Renal cortex interstitium (tissue), 15 donors: ENCODE results near the gene FAM174B. TPM values are rescaled to one million over a fixed set of nuclear protein-coding genes. Genes with fewer than 3 reads are reported as not detected.

Experiments used
- DNase-seq, 11 donors: peaks; one replicate each; pipeline ENCODE4 v3.0.0-alpha.2; 2013; ENCODE audit warnings: low read depth in 9 of 11, low spot score in 4 of 11; ENCODE audit errors: extremely low read depth in 1 of 11
- long read RNA-seq, 16 experiments: transcript quantifications; one replicate each; lab custom pipeline, GENCODE V29; 2026
- polyA plus RNA-seq, 3 donors: library from polyadenylated mRNA; unstranded; fragments of 120-200 nt; gene quantifications; one replicate each; pipeline ENCODE4 v1.2.1, GENCODE V29; 2013; ENCODE audit not compliant: insufficient read length in 3 of 3

The FAM174B gene
- 10 to 100 TPM; 26.2 to 31.8 (median 30.3) TPM for polyA plus RNA-seq
- long read RNA-seq, donor 1, transcript FAM174B-201 (3 exons, 2,792 nt), result major isoform, 5 of 5 reads
- long read RNA-seq, donor 1, partial matches to known transcripts, result 0 of 5 reads
- long read RNA-seq, donor 1, other reads (novel, unspliced or antisense), result 0 of 5 reads
- long read RNA-seq, donor 2, partial matches to known transcripts, result 0 of 4 reads
- long read RNA-seq, donor 2, other reads (novel, unspliced or antisense), result 0 of 4 reads
- long read RNA-seq, donor 3, transcript FAM174B-201 (3 exons, 2,792 nt), result major isoform, 12 of 12 reads
- long read RNA-seq, donor 3, partial matches to known transcripts, result 0 of 12 reads
- long read RNA-seq, donor 3, other reads (novel, unspliced or antisense), result 0 of 12 reads
- long read RNA-seq, donor 4, partial matches to known transcripts, result 0 of 3 reads
- long read RNA-seq, donor 4, other reads (novel, unspliced or antisense), result 0 of 3 reads
- long read RNA-seq, donor 5, result 0 reads
- long read RNA-seq, donor 6, transcript FAM174B-201 (3 exons, 2,792 nt), result major isoform, 6 of 7 reads
- long read RNA-seq, donor 6, partial matches to known transcripts, result 0 of 7 reads
- long read RNA-seq, donor 6, other reads (novel, unspliced or antisense), result 0 of 7 reads
- long read RNA-seq, donor 7, transcript FAM174B-201 (3 exons, 2,792 nt), result major isoform, 7 of 661 reads
- long read RNA-seq, donor 7, partial matches to known transcripts, result 595 of 661 reads
- long read RNA-seq, donor 7, other reads (novel, unspliced or antisense), result 59 of 661 reads
- long read RNA-seq, donor 8, result 0 reads
- long read RNA-seq, donor 9, transcript FAM174B-201 (3 exons, 2,792 nt), result major isoform, 8 of 25 reads
- long read RNA-seq, donor 9, partial matches to known transcripts, result 17 of 25 reads
- long read RNA-seq, donor 9, other reads (novel, unspliced or antisense), result 0 of 25 reads
- long read RNA-seq, donor 10, transcript FAM174B-201 (3 exons, 2,792 nt), result major isoform, 10 of 10 reads
- long read RNA-seq, donor 10, partial matches to known transcripts, result 0 of 10 reads
- long read RNA-seq, donor 10, other reads (novel, unspliced or antisense), result 0 of 10 reads
- long read RNA-seq, donor 11, transcript FAM174B-201 (3 exons, 2,792 nt), result major isoform, 9 of 10 reads
- long read RNA-seq, donor 11, partial matches to known transcripts, result 0 of 10 reads
- long read RNA-seq, donor 11, other reads (novel, unspliced or antisense), result 0 of 10 reads
- long read RNA-seq, donor 12, transcript FAM174B-201 (3 exons, 2,792 nt), result major isoform, 5 of 5 reads
- long read RNA-seq, donor 12, partial matches to known transcripts, result 0 of 5 reads
- long read RNA-seq, donor 12, other reads (novel, unspliced or antisense), result 0 of 5 reads
- long read RNA-seq, donor 13, result 0 reads
- long read RNA-seq, donor 14, transcript FAM174B-201 (3 exons, 2,792 nt), result major isoform, 7 of 8 reads
- long read RNA-seq, donor 14, partial matches to known transcripts, result 0 of 8 reads
- long read RNA-seq, donor 14, other reads (novel, unspliced or antisense), result 0 of 8 reads
- long read RNA-seq, donor 15, partial matches to known transcripts, result 0 of 3 reads
- long read RNA-seq, donor 15, other reads (novel, unspliced or antisense), result 0 of 3 reads
- long read RNA-seq, donor 16, transcript FAM174B-201 (3 exons, 2,792 nt), result major isoform, 18 of 20 reads
- long read RNA-seq, donor 16, partial matches to known transcripts, result 0 of 20 reads
- long read RNA-seq, donor 16, other reads (novel, unspliced or antisense), result 0 of 20 reads

GRCh38 chr15:92655178-92655995 is at the start of gene FAM174B:
Gene FAM174B, minus strand, starts transcription at chr15:92655775.
- DNase-seq, result peak in 2 of 11 donors; percentile 30 to 46

- no peak for DNase-seq
Observed at GRCh38 chr15:92696096-92696495, 40.5 kb upstream of the FAM174B start.

GRCh38 chr15:92693691-92694331 is 38.2 kb upstream of the FAM174B start:
- DNase-seq, result no peak

GRCh38 chr15:92690395-92690794 is 34.8 kb upstream of the FAM174B start:
- DNase-seq, result no peak

GRCh38 chr15:92687746-92688145 is 32.2 kb upstream of the FAM174B start:
- no peak for DNase-seq

GRCh38 chr15:92687195-92687602 is 31.6 kb upstream of the FAM174B start:
- DNase-seq, result no peak

GRCh38 chr15:92683511-92683834 is 27.9 kb upstream of the FAM174B start:
- DNase-seq, result peak in 1 of 11 donors; percentile 56

GRCh38 chr15:92682741-92683510 is 27.4 kb upstream of the FAM174B start:
- no peak for DNase-seq

GRCh38 chr15:92681141-92681631 is 25.6 kb upstream of the FAM174B start:
- peak in 1 of 11 donors; percentile 43 for DNase-seq

- DNase-seq, result no peak
Observed at GRCh38 chr15:92677999-92678398, 22.4 kb upstream of the FAM174B start.

GRCh38 chr15:92676561-92676960 is 21.0 kb upstream of the FAM174B start:
- DNase-seq, result no peak

- no peak for DNase-seq
Observed at GRCh38 chr15:92675485-92675884, 19.9 kb upstream of the FAM174B start.

- DNase-seq, result no peak
Observed at GRCh38 chr15:92674347-92674746, 18.8 kb upstream of the FAM174B start.

- no peak for DNase-seq
Observed at GRCh38 chr15:92672102-92672501, 16.5 kb upstream of the FAM174B start.

- DNase-seq, result no peak
Observed at GRCh38 chr15:92671406-92671805, 15.8 kb upstream of the FAM174B start.

GRCh38 chr15:92670621-92671020 is 15.0 kb upstream of the FAM174B start:
- DNase-seq, result no peak
